Activated naive CD4-positive, alpha-beta T cell treated with anti-CD3 and anti-CD28 coated beads for 36 hours (primary cell): ENCODE results near the gene CBFB. TPM values are rescaled to one million over a fixed set of nuclear protein-coding genes. Genes with fewer than 3 reads are reported as not detected.
A peak's percentile ranks its signal among the peaks of the same experiment; 100 is the strongest.

Experiments
- CTCF ChIA-PET: fragments of 350-600 bp; sonication (Branson Sonifier 250); formaldehyde crosslinking; loops from one replicate; lab custom pipeline; 2021; ENCODE audit warnings: antibody characterized with exemption; lab: Charles Lee
- DNase-seq: peaks from one replicate; pipeline ENCODE4 v3.0.0-alpha.2; 2020
- H3K27ac Mint-ChIP-seq: one replicate; pipeline ENCODE4 v1.8.0; 2021; ENCODE audit warnings: mild to moderate bottlenecking, mixed read lengths
- H3K27me3 Mint-ChIP-seq: one replicate; pipeline ENCODE4 v1.8.0; 2021; ENCODE audit warnings: low read depth, mixed read lengths
- H3K36me3 Mint-ChIP-seq: one replicate; pipeline ENCODE4 v1.8.0; 2021; ENCODE audit warnings: low read depth, mixed read lengths
- H3K4me1 Mint-ChIP-seq: one replicate; pipeline ENCODE4 v1.8.0; 2021; ENCODE audit warnings: low read depth, mixed read lengths
- H3K4me3 Mint-ChIP-seq: one replicate; pipeline ENCODE4 v1.8.0; 2021; ENCODE audit warnings: mild to moderate bottlenecking, moderate library complexity, mixed read lengths
- H3K9me3 Mint-ChIP-seq: one replicate; pipeline ENCODE4 v1.8.0; 2021; ENCODE audit warnings: mixed read lengths
- intact Hi-C: fragments of 100-400 bp; cut with micrococcal nuclease; formaldehyde crosslinking; loops from one replicate; pipeline ENCODE4 v1.15.1; 2023
- total RNA-seq, 2 experiments: library from RNA; stranded (reverse); gene quantifications; one replicate each; pipeline ENCODE4 v1.2.3, GENCODE V29; 2021

Gene CBFB
- total RNA-seq, 2 experiments from 2014 or later, result 79.6 to 86.8 TPM

GRCh38 chr16:67084345-67085028, 55.5 kb downstream of the CBFB start:
- Mint-ChIP-seq H3K4me1 (peaks cover 2% of the 10 kb centered on the region), H3K27ac (no peak overlapping the region), H3K27me3 (no peaks in the 10 kb centered on the region), H3K4me3 (no peak overlapping the region), H3K9me3 (no peaks in the 10 kb centered on the region), H3K36me3 (peaks cover 7% of the 10 kb centered on the region)
- no peak for DNase-seq
- CTCF ChIA-PET, result no interaction called here
- intact Hi-C loops, result no loop called here

GRCh38 chr16:67086822-67087221, 57.9 kb downstream of the CBFB start:
- CTCF ChIA-PET, result interaction anchor here (0.7 to 1.9 kb wide), 4 partner anchors 14 to 381 kb away, joined by 3 to 7 read pairs (median 4); no protein-coding TSS in a partner anchor
- no peaks in the 10 kb centered on the region for H3K9me3 Mint-ChIP-seq
- intact Hi-C loops, result no loop called here
- no peak for DNase-seq
- H3K36me3 Mint-ChIP-seq, result peaks cover 6% of the 10 kb centered on the region
- no peak overlapping the region for H3K4me3 Mint-ChIP-seq
- no peak overlapping the region for H3K27ac Mint-ChIP-seq
- H3K4me1 Mint-ChIP-seq, result peaks cover 2% of the 10 kb centered on the region
- H3K27me3 Mint-ChIP-seq, result no peaks in the 10 kb centered on the region

GRCh38 chr16:67087291-67087690, 58.3 kb downstream of the CBFB start:
- DNase-seq, result no peak
- intact Hi-C loops, result no loop called here
- CTCF ChIA-PET, result interaction anchor here (0.6 to 1.9 kb wide), 4 partner anchors 34 to 380 kb away, joined by 3 to 7 read pairs (median 3); no protein-coding TSS in a partner anchor
- H3K27ac Mint-ChIP-seq, result no peak overlapping the region
- H3K27me3 Mint-ChIP-seq, result no peaks in the 10 kb centered on the region
- peaks cover 6% of the 10 kb centered on the region for H3K4me1 Mint-ChIP-seq
- peaks cover 6% of the 10 kb centered on the region for H3K36me3 Mint-ChIP-seq
- H3K9me3 Mint-ChIP-seq, result no peaks in the 10 kb centered on the region
- H3K4me3 Mint-ChIP-seq, result no peak overlapping the region

DNA sequence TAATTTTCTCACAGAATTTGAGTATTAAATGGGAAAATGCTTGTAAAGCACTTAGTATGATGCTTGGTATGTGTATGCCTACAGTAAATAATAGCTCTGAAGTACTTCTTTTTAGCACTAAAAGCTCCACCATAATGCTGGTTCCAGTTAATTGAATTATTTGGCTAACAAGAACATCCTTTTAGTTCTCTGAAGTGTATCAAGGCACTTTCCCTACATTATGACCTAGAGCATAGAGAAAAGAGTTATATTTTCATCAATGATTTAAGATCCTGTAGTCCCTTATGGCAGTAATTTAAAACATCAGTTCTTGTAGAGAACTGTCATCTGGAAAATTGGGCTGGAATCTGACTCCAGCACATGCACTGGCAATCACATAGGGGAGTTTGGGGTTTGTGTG, 58.9 kb downstream of the CBFB start:
- CTCF ChIA-PET, result interaction anchor here (0.5 to 1.9 kb wide), 3 partner anchors 46 to 97 kb away, joined by 3 to 7 read pairs (median 4); no protein-coding TSS in a partner anchor
- no peaks in the 10 kb centered on the region for H3K9me3 Mint-ChIP-seq
- no peak for DNase-seq
- no peak overlapping the region for H3K27ac Mint-ChIP-seq
- no peaks in the 10 kb centered on the region for H3K27me3 Mint-ChIP-seq
- peaks cover 6% of the 10 kb centered on the region for H3K36me3 Mint-ChIP-seq
- H3K4me3 Mint-ChIP-seq, result no peak overlapping the region
- intact Hi-C loops, result no loop called here
- peaks cover 6% of the 10 kb centered on the region for H3K4me1 Mint-ChIP-seq

GRCh38 chr16:67088551-67088950, 59.6 kb downstream of the CBFB start:
- Mint-ChIP-seq H3K36me3 (peaks cover 5% of the 10 kb centered on the region), H3K9me3 (no peaks in the 10 kb centered on the region), H3K27me3 (no peaks in the 10 kb centered on the region), H3K4me1 (peaks cover 6% of the 10 kb centered on the region), H3K4me3 (no peak overlapping the region), H3K27ac (no peak overlapping the region)
- CTCF ChIA-PET, result no interaction called here
- no peak for DNase-seq
- intact Hi-C loops, result no loop called here

- CTCF ChIA-PET, result no interaction called here
- Mint-ChIP-seq H3K27ac (no peak overlapping the region), H3K27me3 (no peaks in the 10 kb centered on the region)
Observed at GRCh38 chr16:67089101-67089500, 60.2 kb downstream of the CBFB start.

GRCh38 chr16:67091906-67092566, 63.1 kb downstream of the CBFB start:
- CTCF ChIA-PET, result interaction anchor here (3.7 kb wide), 1 partner anchor 74 kb away, joined by 10 read pairs; no protein-coding TSS in a partner anchor
- no peak overlapping the region for H3K4me3 Mint-ChIP-seq
- no peaks in the 10 kb centered on the region for H3K9me3 Mint-ChIP-seq
- peaks cover 6% of the 10 kb centered on the region for H3K4me1 Mint-ChIP-seq
- H3K36me3 Mint-ChIP-seq, result no peaks in the 10 kb centered on the region
- no peaks in the 10 kb centered on the region for H3K27me3 Mint-ChIP-seq
- peak overlapping the region; percentile 47 for H3K27ac Mint-ChIP-seq
- intact Hi-C loops, result no loop called here
- no peak for DNase-seq

More at GRCh38 chr16:67089101-67089500, 60.2 kb downstream of the CBFB start:
- intact Hi-C loops, result no loop called here
- DNase-seq, result no peak
- Mint-ChIP-seq H3K9me3 (no peaks in the 10 kb centered on the region), H3K4me3 (no peak overlapping the region), H3K4me1 (peaks cover 6% of the 10 kb centered on the region), H3K36me3 (peaks cover 4% of the 10 kb centered on the region)

DNA sequence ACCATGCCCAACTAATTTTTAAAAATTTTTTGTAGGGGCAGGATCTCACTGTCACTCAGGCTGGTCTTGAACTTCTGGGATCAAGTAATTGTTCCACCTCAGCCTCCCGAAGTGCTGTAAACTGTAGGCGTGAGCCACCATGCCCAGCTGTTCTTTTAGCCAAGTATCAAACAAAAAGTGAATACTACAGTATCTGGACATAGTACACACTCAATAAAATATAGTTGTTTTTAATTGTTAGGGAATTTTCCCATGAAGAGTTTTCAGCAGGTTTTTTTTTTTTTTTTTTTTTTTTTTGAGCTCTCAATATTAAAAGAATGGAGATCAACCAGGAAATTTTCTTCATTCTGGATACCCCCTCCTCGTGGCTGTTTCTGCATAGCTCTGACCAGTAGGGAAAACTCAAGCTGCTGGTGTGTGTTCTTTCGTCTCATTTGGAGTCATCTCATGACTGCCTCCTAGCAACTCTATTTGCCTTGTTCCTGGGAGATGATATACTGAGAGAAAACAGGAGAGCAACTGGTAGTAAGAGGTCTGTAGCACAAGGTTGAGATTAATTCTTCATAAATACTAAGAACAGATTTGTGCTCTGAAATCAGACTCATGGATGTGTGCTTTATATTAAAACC, 64.3 kb downstream of the CBFB start:
- H3K4me3 Mint-ChIP-seq, result no peak overlapping the region
- H3K9me3 Mint-ChIP-seq, result no peaks in the 10 kb centered on the region
- H3K36me3 Mint-ChIP-seq, result no peaks in the 10 kb centered on the region
- no peaks in the 10 kb centered on the region for H3K27me3 Mint-ChIP-seq
- H3K27ac Mint-ChIP-seq, result no peak overlapping the region
- no peak for DNase-seq
- H3K4me1 Mint-ChIP-seq, result peaks cover 6% of the 10 kb centered on the region
- CTCF ChIA-PET, result interaction anchor here (0.6 to 3.7 kb wide), 5 partner anchors 11 to 133 kb away, joined by 3 to 10 read pairs (median 5); no protein-coding TSS in a partner anchor
- intact Hi-C loops, result no loop called here

- H3K27me3 Mint-ChIP-seq, result no peaks in the 10 kb centered on the region
- CTCF ChIA-PET, result interaction anchor here (0.6 to 4.2 kb wide), 3 partner anchors 32 to 651 kb away, joined by 3 to 41 read pairs (median 3); no protein-coding TSS in a partner anchor
Observed at GRCh38 chr16:67098599-67098998, 69.7 kb downstream of the CBFB start.

DNA sequence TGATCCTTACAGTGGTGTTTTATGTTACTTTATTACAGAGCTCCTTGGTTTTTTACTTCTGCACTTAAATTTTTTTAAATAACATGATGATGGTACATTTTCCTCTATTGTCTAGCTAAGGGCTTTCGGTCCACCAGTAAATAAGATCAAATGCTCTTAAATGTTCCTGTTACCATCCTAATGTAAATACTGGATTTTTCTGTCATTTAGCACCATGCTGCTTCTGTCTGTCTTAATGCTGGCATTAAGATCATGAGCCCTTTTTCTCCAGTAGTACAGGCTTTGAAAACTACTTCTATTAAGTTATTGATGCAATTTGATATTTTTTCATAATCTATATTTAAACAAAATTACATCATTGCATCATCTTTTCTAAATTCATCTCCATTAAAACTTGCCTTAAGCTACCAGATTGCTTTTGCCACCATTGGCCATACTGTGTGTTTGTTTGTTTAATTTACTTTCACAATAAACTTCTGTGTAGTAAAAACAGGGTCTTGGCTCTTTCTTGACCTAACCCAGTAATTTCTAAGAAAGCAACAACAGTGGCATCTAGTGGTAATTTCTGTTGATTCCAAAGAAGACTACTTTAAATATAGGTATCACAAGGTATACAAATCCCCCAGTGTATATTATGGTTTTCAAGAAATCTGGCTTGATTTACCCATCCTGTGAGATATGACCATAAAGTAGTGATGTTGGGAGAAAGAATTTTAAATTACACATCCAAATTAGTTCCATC, 71.8 kb downstream of the CBFB start:
- CTCF ChIA-PET, result interaction anchor here (0.7 to 4.2 kb wide), 14 partner anchors 9 to 190 kb away, joined by 3 to 41 read pairs (median 4); partner anchors contain the start of genes CES3 and PHAF1
- Mint-ChIP-seq H3K4me1 (peaks cover 7% of the 10 kb centered on the region), H3K4me3 (no peak overlapping the region), H3K9me3 (no peaks in the 10 kb centered on the region), H3K27ac (no peak overlapping the region), H3K27me3 (no peaks in the 10 kb centered on the region), H3K36me3 (peaks cover 1% of the 10 kb centered on the region)
- intact Hi-C loops, result loop anchor here (1.0 to 5.0 kb wide), 3 partner anchors 43 to 123 kb away; no protein-coding TSS in a partner anchor
- DNase-seq, result no peak

More at GRCh38 chr16:67098599-67098998, 69.7 kb downstream of the CBFB start:
- Mint-ChIP-seq H3K27ac (no peak overlapping the region), H3K4me3 (no peak overlapping the region), H3K9me3 (no peaks in the 10 kb centered on the region), H3K4me1 (peaks cover 7% of the 10 kb centered on the region), H3K36me3 (peaks cover 1% of the 10 kb centered on the region)
- DNase-seq, result no peak
- intact Hi-C loops, result no loop called here

GRCh38 chr16:67101311-67102082, 72.5 kb downstream of the CBFB start:
- Mint-ChIP-seq H3K27me3 (no peaks in the 10 kb centered on the region), H3K9me3 (no peaks in the 10 kb centered on the region), H3K4me3 (no peak overlapping the region), H3K4me1 (peaks cover 7% of the 10 kb centered on the region), H3K27ac (peak overlapping the region; percentile 30), H3K36me3 (peaks cover 1% of the 10 kb centered on the region)
- intact Hi-C loops, result loop anchor here (1.0 to 5.0 kb wide), 2 partner anchors 44 to 83 kb away; no protein-coding TSS in a partner anchor
- DNase-seq, result peak; percentile 38
- CTCF ChIA-PET, result interaction anchor here (0.7 to 4.2 kb wide), 16 partner anchors 9 to 191 kb away, joined by 3 to 41 read pairs (median 4); partner anchors contain the start of genes CES3 and PHAF1
